MM.1S (cell line): Measurements from ENCODE around the gene GFM2.

Experiments
- EZH2 ChIP-seq: fragments of 300-600 bp; sonication (generic); optimal IDR thresholded peaks from 2 replicates; pipeline ENCODE3; 2017; ENCODE audit warnings: low read depth, mild to moderate bottlenecking, antibody characterized with exemption, low read length, mixed read lengths
- TF ChIP-seq, protein P1 (sequence below): fragments of 300-600 bp; sonication (generic); IDR thresholded peaks from 2 replicates; pipeline ENCODE4 v1.5.1; 2016; ENCODE audit warnings: antibody characterized with exemption, low read length, mixed read lengths

DNA sequence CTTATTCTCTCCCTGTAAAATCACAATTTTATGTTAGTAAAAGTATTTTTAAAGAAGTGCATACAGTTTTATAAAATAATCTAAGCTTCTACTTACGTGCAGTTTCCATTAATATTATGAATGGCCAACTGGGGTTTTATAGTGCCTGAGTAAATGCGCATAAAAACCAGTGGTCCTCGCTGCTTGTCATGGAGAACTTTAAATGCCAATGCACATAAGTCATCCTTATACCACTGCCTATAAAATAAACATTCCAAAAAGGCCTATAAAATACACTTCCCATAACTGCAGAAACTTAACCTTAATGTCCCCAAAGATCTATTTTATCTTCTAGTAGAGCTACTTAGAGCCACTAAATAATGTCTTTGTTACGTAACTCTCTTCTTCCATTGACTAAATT is 28.5 kb downstream of the GFM2 start:
- TF ChIP-seq, protein P1, sequence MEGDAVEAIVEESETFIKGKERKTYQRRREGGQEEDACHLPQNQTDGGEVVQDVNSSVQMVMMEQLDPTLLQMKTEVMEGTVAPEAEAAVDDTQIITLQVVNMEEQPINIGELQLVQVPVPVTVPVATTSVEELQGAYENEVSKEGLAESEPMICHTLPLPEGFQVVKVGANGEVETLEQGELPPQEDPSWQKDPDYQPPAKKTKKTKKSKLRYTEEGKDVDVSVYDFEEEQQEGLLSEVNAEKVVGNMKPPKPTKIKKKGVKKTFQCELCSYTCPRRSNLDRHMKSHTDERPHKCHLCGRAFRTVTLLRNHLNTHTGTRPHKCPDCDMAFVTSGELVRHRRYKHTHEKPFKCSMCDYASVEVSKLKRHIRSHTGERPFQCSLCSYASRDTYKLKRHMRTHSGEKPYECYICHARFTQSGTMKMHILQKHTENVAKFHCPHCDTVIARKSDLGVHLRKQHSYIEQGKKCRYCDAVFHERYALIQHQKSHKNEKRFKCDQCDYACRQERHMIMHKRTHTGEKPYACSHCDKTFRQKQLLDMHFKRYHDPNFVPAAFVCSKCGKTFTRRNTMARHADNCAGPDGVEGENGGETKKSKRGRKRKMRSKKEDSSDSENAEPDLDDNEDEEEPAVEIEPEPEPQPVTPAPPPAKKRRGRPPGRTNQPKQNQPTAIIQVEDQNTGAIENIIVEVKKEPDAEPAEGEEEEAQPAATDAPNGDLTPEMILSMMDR: no peak
- no peak for TF ChIP-seq EZH2
